ENCODE data around the gene IL17F. TPM values are rescaled to one million over a fixed set of nuclear protein-coding genes. Genes with fewer than 3 reads are reported as not detected.

The IL17F gene
- total RNA-seq, 1 experiment from 2014 or later = not detected

DNA sequence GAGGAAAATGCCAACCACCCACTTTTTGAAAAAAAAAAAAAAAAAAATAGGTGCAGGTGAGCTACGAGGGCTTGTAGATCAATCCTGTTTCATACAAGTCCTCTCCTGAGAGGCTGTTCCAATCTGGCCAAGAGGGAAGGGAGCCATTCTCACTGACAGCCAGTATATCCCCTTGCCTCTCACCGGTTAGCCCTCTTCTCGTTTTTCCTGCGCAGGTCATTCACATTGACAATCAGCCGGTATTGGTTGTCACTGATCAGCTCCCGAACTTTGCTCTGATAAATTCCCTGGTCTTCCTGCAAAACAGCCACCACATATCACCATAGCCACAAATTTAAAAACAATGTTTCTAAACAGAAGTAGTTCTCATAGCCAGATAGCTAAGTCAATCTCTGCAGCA, 38.8 kb upstream of the IL17F start:
- TF ChIP-seq, protein P1, sequence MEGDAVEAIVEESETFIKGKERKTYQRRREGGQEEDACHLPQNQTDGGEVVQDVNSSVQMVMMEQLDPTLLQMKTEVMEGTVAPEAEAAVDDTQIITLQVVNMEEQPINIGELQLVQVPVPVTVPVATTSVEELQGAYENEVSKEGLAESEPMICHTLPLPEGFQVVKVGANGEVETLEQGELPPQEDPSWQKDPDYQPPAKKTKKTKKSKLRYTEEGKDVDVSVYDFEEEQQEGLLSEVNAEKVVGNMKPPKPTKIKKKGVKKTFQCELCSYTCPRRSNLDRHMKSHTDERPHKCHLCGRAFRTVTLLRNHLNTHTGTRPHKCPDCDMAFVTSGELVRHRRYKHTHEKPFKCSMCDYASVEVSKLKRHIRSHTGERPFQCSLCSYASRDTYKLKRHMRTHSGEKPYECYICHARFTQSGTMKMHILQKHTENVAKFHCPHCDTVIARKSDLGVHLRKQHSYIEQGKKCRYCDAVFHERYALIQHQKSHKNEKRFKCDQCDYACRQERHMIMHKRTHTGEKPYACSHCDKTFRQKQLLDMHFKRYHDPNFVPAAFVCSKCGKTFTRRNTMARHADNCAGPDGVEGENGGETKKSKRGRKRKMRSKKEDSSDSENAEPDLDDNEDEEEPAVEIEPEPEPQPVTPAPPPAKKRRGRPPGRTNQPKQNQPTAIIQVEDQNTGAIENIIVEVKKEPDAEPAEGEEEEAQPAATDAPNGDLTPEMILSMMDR (IDR thresholded peaks at IDR 0.05; ENCODE audit: unreplicated experiment) = no peak
- BruUV-seq (replicated peaks) = no TSS peak
- H3K27me3 Mint-ChIP-seq (ENCODE audit: unreplicated experiment) = no peaks in the 10 kb centered on the region
- H3K4me3 Mint-ChIP-seq (ENCODE audit: low read depth, unreplicated experiment) = no peak overlapping the region
- intact Hi-C loops (cut with micrococcal nuclease; ENCODE audit: unreplicated experiment) = no loop called here
- CTCF ChIA-PET = interaction anchor here (0.5 to 0.8 kb wide), 2 partner anchors 115 to 120 kb away, joined by 3 read pairs; no protein-coding TSS in a partner anchor
- no peak overlapping the region for H3K27ac Mint-ChIP-seq (ENCODE audit: unreplicated experiment)
- peaks cover 26% of the 10 kb centered on the region for H3K4me1 Mint-ChIP-seq (ENCODE audit: low read depth, unreplicated experiment)
- DNase-seq = no peak
- H3K9me3 Mint-ChIP-seq (ENCODE audit: low read depth, unreplicated experiment) = no peaks in the 10 kb centered on the region
- peaks cover 32% of the 10 kb centered on the region for H3K36me3 Mint-ChIP-seq (ENCODE audit: insufficient read depth, unreplicated experiment)

- no TSS peak for BruUV-seq (replicated peaks)
- TF ChIP-seq, protein P1 (IDR thresholded peaks at IDR 0.05; ENCODE audit: unreplicated experiment) = no peak
- Mint-ChIP-seq H3K27me3 (ENCODE audit: unreplicated experiment) (no peaks in the 10 kb centered on the region), H3K27ac (ENCODE audit: unreplicated experiment) (no peak overlapping the region), H3K36me3 (ENCODE audit: insufficient read depth, unreplicated experiment) (peaks cover 35% of the 10 kb centered on the region), H3K4me1 (ENCODE audit: low read depth, unreplicated experiment) (peaks cover 28% of the 10 kb centered on the region), H3K4me3 (ENCODE audit: low read depth, unreplicated experiment) (no peak overlapping the region), H3K9me3 (ENCODE audit: low read depth, unreplicated experiment) (no peaks in the 10 kb centered on the region)
- CTCF ChIA-PET = no interaction called here
- intact Hi-C loops (cut with micrococcal nuclease; ENCODE audit: unreplicated experiment) = no loop called here
- DNase-seq = no peak
These were observed 31.8 kb upstream of the IL17F start for GRCh38 chr6:52276130-52276529.

- no peak for DNase-seq
- Mint-ChIP-seq H3K36me3 (ENCODE audit: insufficient read depth, unreplicated experiment) (peaks cover 50% of the 10 kb centered on the region), H3K9me3 (ENCODE audit: low read depth, unreplicated experiment) (no peaks in the 10 kb centered on the region), H3K4me1 (ENCODE audit: low read depth, unreplicated experiment) (peaks cover 28% of the 10 kb centered on the region), H3K27me3 (ENCODE audit: unreplicated experiment) (no peaks in the 10 kb centered on the region), H3K4me3 (ENCODE audit: low read depth, unreplicated experiment) (no peak overlapping the region), H3K27ac (ENCODE audit: unreplicated experiment) (peak overlapping the region; percentile 66)
- BruUV-seq (replicated peaks) = no TSS peak
- CTCF ChIA-PET = interaction anchor here (0.8 to 1.0 kb wide), 3 partner anchors 116 to 222 kb away, joined by 3 to 4 read pairs (median 3); no protein-coding TSS in a partner anchor
- TF ChIP-seq, protein P1 (IDR thresholded peaks at IDR 0.05; ENCODE audit: unreplicated experiment) = no peak
- intact Hi-C loops (cut with micrococcal nuclease; ENCODE audit: unreplicated experiment) = no loop called here
These were observed 27.7 kb upstream of the IL17F start for GRCh38 chr6:52271852-52272460.

DNA sequence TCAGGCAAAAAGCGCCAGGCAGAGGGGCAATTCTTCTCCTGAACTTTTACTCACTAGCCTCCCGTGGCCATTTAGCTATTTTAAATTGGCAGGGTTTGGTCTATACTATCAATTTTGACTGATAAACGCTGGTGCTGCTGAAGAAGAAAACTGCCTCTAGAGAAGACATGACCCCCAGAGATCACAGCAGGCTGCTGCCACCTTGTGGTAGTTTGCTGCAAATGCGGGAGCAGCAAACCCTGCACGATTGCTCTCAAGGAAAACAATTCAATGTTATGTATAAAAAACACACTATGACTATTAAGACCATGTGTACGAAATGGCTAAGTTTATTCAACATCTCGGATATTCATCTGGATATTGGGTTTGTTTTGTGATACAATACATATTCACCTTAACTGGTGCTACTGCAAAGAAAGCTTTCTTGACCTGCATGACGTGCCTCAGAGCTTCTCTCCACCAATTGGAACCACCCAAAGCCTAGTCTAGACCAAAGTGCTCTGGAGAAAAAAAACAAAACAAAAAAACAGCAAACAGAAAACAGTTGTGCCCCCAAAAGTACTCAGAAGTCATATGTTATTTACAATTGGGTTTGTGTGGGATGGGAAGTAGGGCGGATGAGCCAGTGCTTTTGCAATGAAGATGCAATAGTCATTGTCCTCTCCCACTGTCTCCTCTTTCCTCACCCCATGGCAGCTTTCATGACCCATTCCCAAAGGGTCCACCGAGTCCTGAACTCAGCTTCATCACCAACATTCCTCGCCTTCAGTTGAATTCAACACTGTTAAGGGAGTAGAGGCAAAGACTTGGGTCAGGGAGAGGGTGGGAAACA, 19.6 kb upstream of the IL17F start:
- Mint-ChIP-seq H3K27ac (ENCODE audit: unreplicated experiment) (no peak overlapping the region), H3K9me3 (ENCODE audit: low read depth, unreplicated experiment) (no peaks in the 10 kb centered on the region), H3K4me3 (ENCODE audit: low read depth, unreplicated experiment) (no peak overlapping the region), H3K4me1 (ENCODE audit: low read depth, unreplicated experiment) (no peaks in the 10 kb centered on the region), H3K36me3 (ENCODE audit: insufficient read depth, unreplicated experiment) (peaks cover 38% of the 10 kb centered on the region), H3K27me3 (ENCODE audit: unreplicated experiment) (no peaks in the 10 kb centered on the region)
- TF ChIP-seq, protein P1 (IDR thresholded peaks at IDR 0.05; ENCODE audit: unreplicated experiment) = peak; percentile 85
- CTCF ChIA-PET = interaction anchor here (0.5 to 1.2 kb wide), 2 partner anchors 14 to 30 kb away, joined by 3 to 4 read pairs; no protein-coding TSS in a partner anchor
- intact Hi-C loops (cut with micrococcal nuclease; ENCODE audit: unreplicated experiment) = loop anchor here (1.0 kb wide), 1 partner anchor 101 kb away; no protein-coding TSS in a partner anchor
- BruUV-seq (replicated peaks) = TSS peak; percentile 82
- peak; percentile 70 for DNase-seq
